Right lobe of liver (tissue), 4 donors: ENCODE results near the gene ACTR3.

Experiments
- POLR2A ChIP-seq: fragments of 450-650 bp; IDR thresholded peaks from one replicate; pipeline ENCODE4 v1.6.1; 2017; ENCODE audit warnings: antibody characterized with exemption, mild to moderate bottlenecking
- TF ChIP-seq, protein P1 (sequence below), 4 donors: fragments of 200-600 bp in 3 of 4; fragments of 450-650 bp in 1 of 4; IDR thresholded peaks; one replicate each; pipeline versions ENCODE4 v1.5.1 to v1.8.0; 2016 to 2022; ENCODE audit warnings: antibody characterized with exemption in 4 of 4, mild to moderate bottlenecking in 2 of 4
- donor health status: DM: no; HTN: no; CAD: no.
- donor health status: DM: no; HTN: no; CAD: no.
- donor health status: DM: no; HTN: yes; CAD: no.

DNA sequence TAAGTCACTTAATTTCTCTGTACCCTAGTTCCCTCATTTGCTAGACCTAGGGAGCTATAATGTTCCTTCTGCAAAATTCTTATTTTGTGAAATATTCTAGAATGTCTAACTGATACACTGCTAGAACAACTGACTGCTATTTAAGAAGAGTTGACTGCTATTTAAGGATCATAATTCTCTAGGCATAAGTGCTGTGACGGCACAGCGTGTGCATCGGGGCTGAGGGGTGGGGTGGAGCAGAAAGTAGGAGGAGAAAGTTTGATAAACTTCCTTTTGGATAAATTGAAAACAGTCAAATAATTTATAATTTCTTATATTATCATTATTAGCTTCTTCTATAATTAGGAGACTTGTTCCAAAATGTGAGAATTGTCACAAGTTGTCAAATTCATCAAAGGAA is 10.4 kb upstream of the ACTR3 start:
- TF ChIP-seq, protein P1, sequence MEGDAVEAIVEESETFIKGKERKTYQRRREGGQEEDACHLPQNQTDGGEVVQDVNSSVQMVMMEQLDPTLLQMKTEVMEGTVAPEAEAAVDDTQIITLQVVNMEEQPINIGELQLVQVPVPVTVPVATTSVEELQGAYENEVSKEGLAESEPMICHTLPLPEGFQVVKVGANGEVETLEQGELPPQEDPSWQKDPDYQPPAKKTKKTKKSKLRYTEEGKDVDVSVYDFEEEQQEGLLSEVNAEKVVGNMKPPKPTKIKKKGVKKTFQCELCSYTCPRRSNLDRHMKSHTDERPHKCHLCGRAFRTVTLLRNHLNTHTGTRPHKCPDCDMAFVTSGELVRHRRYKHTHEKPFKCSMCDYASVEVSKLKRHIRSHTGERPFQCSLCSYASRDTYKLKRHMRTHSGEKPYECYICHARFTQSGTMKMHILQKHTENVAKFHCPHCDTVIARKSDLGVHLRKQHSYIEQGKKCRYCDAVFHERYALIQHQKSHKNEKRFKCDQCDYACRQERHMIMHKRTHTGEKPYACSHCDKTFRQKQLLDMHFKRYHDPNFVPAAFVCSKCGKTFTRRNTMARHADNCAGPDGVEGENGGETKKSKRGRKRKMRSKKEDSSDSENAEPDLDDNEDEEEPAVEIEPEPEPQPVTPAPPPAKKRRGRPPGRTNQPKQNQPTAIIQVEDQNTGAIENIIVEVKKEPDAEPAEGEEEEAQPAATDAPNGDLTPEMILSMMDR (IDR thresholded peaks at IDR 0.05) = no peak
- no peak for TF ChIP-seq POLR2A
